OCI-LY7 (cell line): ENCODE data around the gene MSANTD2. TPM values are rescaled to one million over a fixed set of nuclear protein-coding genes. Genes with fewer than 3 reads are reported as not detected.

Experiments
- BruUV-seq: library from RNA; stranded (reverse); fragments of 400-500 nt; replicated peaks from 2 replicates; lab custom pipeline; 2021; lab: Mats Ljungman, UMichigan
- CTCF ChIA-PET: fragments of 300-600 bp; sonication (Branson Sonifier 250); formaldehyde crosslinking; loops from one replicate; lab custom pipeline; 2022; ENCODE audit warnings: antibody characterized with exemption; ENCODE audit not compliant: unreplicated experiment; lab: Charles Lee
- POLR2A ChIA-PET: fragments of 300-600 bp; sonication (Branson Sonifier 250); formaldehyde crosslinking; loops from one replicate; lab custom pipeline; 2022; ENCODE audit warnings: antibody characterized with exemption; lab: Charles Lee
- DNase-seq: peaks from one replicate; pipeline ENCODE4 v3.0.0-alpha.2; 2015; ENCODE audit warnings: low spot score
- H2AFZ ChIP-seq: fragments of 200-600 bp; sonication (generic), shearing (Covaris generic); 2 replicates; pipeline ENCODE4 v1.6.1; 2014; ENCODE audit warnings: mild to moderate bottlenecking, antibody characterized with exemption, low read length, moderate library complexity
- H3K27ac ChIP-seq: fragments of 200-600 bp; sonication (generic); 2 replicates; pipeline ENCODE4 v1.5.1; 2014; ENCODE audit warnings: mixed run types, low read depth, mild to moderate bottlenecking, moderate library complexity, low read length, inconsistent platforms; ENCODE audit not compliant: poor library complexity, severe bottlenecking
- H3K36me3 ChIP-seq: fragments of 200-600 bp; sonication (generic); 2 replicates; pipeline ENCODE4 v1.6.1; 2014; ENCODE audit warnings: mild to moderate bottlenecking, antibody characterized with exemption, low read length, moderate library complexity, mixed read lengths; ENCODE audit not compliant: insufficient read depth
- H3K4me1 ChIP-seq: fragments of 200-600 bp; sonication (generic); 2 replicates; pipeline ENCODE4 v1.5.1; 2014; ENCODE audit warnings: mild to moderate bottlenecking, low read length; ENCODE audit not compliant: insufficient read depth, poor library complexity, severe bottlenecking
- H3K4me2 ChIP-seq: fragments of 200-600 bp; sonication (generic); 2 replicates; pipeline ENCODE4 v1.6.1; 2014; ENCODE audit warnings: mild to moderate bottlenecking, low read length
- H3K4me3 ChIP-seq: fragments of 200-600 bp; sonication (generic); 2 replicates; pipeline ENCODE4 v1.5.1; 2014; ENCODE audit warnings: mild to moderate bottlenecking, low read depth, low read length; ENCODE audit not compliant: poor library complexity, severe bottlenecking
- H3K79me2 ChIP-seq: fragments of 200-600 bp; sonication (generic); 2 replicates; pipeline ENCODE4 v1.6.1; 2016; ENCODE audit warnings: low read depth, mild to moderate bottlenecking, low read length, moderate library complexity, mixed read lengths; ENCODE audit not compliant: insufficient read depth
- H3K9me2 ChIP-seq: fragments of 200-600 bp; sonication (generic); 2 replicates; pipeline ENCODE4 v1.6.1; 2016; ENCODE audit warnings: mild to moderate bottlenecking, low read length, mixed read lengths; ENCODE audit not compliant: insufficient read depth
- H3K9me3 ChIP-seq: fragments of 200-600 bp; sonication (generic); 2 replicates; pipeline ENCODE4 v1.6.1; 2014; ENCODE audit warnings: mild to moderate bottlenecking, mixed run types, low read length, mixed read lengths
- H4K20me1 ChIP-seq: fragments of 200-600 bp; sonication (generic); 2 replicates; pipeline ENCODE4 v1.6.1; 2014; ENCODE audit warnings: mild to moderate bottlenecking, antibody characterized with exemption, low read length, moderate library complexity, mixed read lengths; ENCODE audit not compliant: insufficient read depth
- CTCF ChIP-seq: fragments of 200-600 bp; sonication (generic); conservative IDR thresholded peaks from 2 replicates; pipeline ENCODE4 v1.5.1; 2014; ENCODE audit warnings: mild to moderate bottlenecking, antibody characterized with exemption, low read length, moderate library complexity, mixed read lengths
- EZH2phosphoT487 ChIP-seq: fragments of 200-600 bp; sonication (generic); IDR thresholded peaks from 2 replicates; pipeline ENCODE4 v1.6.1; 2018; ENCODE audit warnings: low read depth, borderline replicate concordance, mild to moderate bottlenecking, mixed run types, antibody characterized with exemption, low read length, moderate library complexity, mixed read lengths
- intact Hi-C: fragments of 100-400 bp; cut with micrococcal nuclease; formaldehyde crosslinking; loops from one replicate; pipeline ENCODE4 v1.10.0; 2022; ENCODE audit not compliant: unreplicated experiment
- total RNA-seq, 2 experiments: library from RNA; depleted of rRNA in 1 of 2; stranded (reverse); fragments of >200 nt in 1 of 2; shearing (Covaris generic) in 1 of 2; gene quantifications; 2 replicates each; pipeline ENCODE4 v1.2.3, GENCODE V29; 2014 to 2022

Gene MSANTD2
- total RNA-seq, 2 experiments from 2014 or later: 22.1 to 23.4 TPM

- H3K4me2 ChIP-seq: no peak overlapping the region
- BruUV-seq: no TSS peak
These were observed 30.1 kb downstream of the MSANTD2 start for GRCh38 chr11:124769806-124770774.

GRCh38 chr11:124768914-124769313 lies 31.3 kb downstream of the MSANTD2 start:
- intact Hi-C loops: no loop called here
- H3K27ac ChIP-seq: no peak overlapping the region
- no peak overlapping the region for H3K4me2 ChIP-seq
- no peaks in the 10 kb centered on the region for H3K9me3 ChIP-seq
- POLR2A ChIA-PET: interaction anchor here (0.6 to 0.9 kb wide), 3 partner anchors 9 to 94 kb away, joined by 3 read pairs; no protein-coding TSS in a partner anchor
- H3K4me1 ChIP-seq: peaks cover 3% of the 10 kb centered on the region
- H2AFZ ChIP-seq: no peak overlapping the region
- no peaks in the 10 kb centered on the region for H3K9me2 ChIP-seq
- H3K36me3 ChIP-seq: peaks cover 35% of the 10 kb centered on the region; the same call in 1 of the 2 replicates
- H4K20me1 ChIP-seq: no peaks in the 10 kb centered on the region
- no peak for DNase-seq
- no TSS peak for BruUV-seq
- H3K79me2 ChIP-seq: no peaks in the 10 kb centered on the region
- H3K4me3 ChIP-seq: no peak overlapping the region
- TF ChIP-seq EZH2phosphoT487 (no peak), CTCF (no peak)
- CTCF ChIA-PET: no interaction called here

More at GRCh38 chr11:124769806-124770774, 30.1 kb downstream of the MSANTD2 start:
- Histone ChIP-seq H3K79me2 (no peaks in the 10 kb centered on the region), H4K20me1 (no peaks in the 10 kb centered on the region), H3K27ac (no peak overlapping the region), H3K9me2 (no peaks in the 10 kb centered on the region), H3K4me1 (no peaks in the 10 kb centered on the region), H3K9me3 (no peaks in the 10 kb centered on the region), H3K36me3 (peaks cover 35% of the 10 kb centered on the region; the same call in 1 of the 2 replicates), H3K4me3 (no peak overlapping the region), H2AFZ (no peak overlapping the region)
- DNase-seq: no peak
- intact Hi-C loops: no loop called here
- ChIA-PET CTCF (no interaction called here), POLR2A (interaction anchor here (0.6 to 0.9 kb wide), 5 partner anchors 16 to 700 kb away, joined by 3 to 4 read pairs (median 3); no protein-coding TSS in a partner anchor)
- no peak for TF ChIP-seq EZH2phosphoT487
- no peak for TF ChIP-seq CTCF
